HEK293 (cell line): Measurements from ENCODE around the gene C1QTNF1.

Source experiments
- SP3 ChIP-seq: fragments of 450-650 bp; formaldehyde crosslinking; IDR thresholded peaks from 2 replicates; pipeline ENCODE4 v1.5.1; 2016; ENCODE audit warnings: missing biosample characterization, missing genetic modification characterization
- SP7 ChIP-seq: fragments of 450-650 bp; formaldehyde crosslinking; IDR thresholded peaks from 2 replicates; pipeline ENCODE4 v1.5.1; 2016; ENCODE audit warnings: missing biosample characterization, missing genetic modification characterization
- TRIM28 ChIP-seq: IDR thresholded peaks from 2 replicates; pipeline ENCODE4 v1.6.1; 2011; ENCODE audit warnings: low read length, control low read depth, borderline replicate concordance
- ZBTB1 ChIP-seq: fragments of 450-650 bp; formaldehyde crosslinking; IDR thresholded peaks from 2 replicates; pipeline ENCODE4 v1.5.1; 2016; ENCODE audit warnings: missing biosample characterization, missing genetic modification characterization
- ZEB2 ChIP-seq: fragments of 450-650 bp; formaldehyde crosslinking; IDR thresholded peaks from 2 replicates; pipeline ENCODE4 v1.5.1; 2016; ENCODE audit warnings: missing biosample characterization, missing genetic modification characterization
- ZFHX2 ChIP-seq: fragments of 450-650 bp; formaldehyde crosslinking; conservative IDR thresholded peaks from 2 replicates; pipeline ENCODE4 v1.5.1; 2016; ENCODE audit warnings: missing biosample characterization, missing genetic modification characterization
- ZFP69B ChIP-seq: fragments of 450-650 bp; formaldehyde crosslinking; IDR thresholded peaks from 2 replicates; pipeline ENCODE4 v1.5.1; 2016; ENCODE audit warnings: missing biosample characterization, missing genetic modification characterization
- ZIC2 ChIP-seq: fragments of 450-650 bp; formaldehyde crosslinking; IDR thresholded peaks from 2 replicates; pipeline ENCODE4 v1.5.1; 2016; ENCODE audit warnings: missing biosample characterization, missing genetic modification characterization
- ZNF140 ChIP-seq: fragments of 450-650 bp; formaldehyde crosslinking; IDR thresholded peaks from 2 replicates; pipeline ENCODE4 v1.5.1; 2016; ENCODE audit warnings: missing biosample characterization, missing genetic modification characterization
- ZNF18 ChIP-seq: fragments of 450-650 bp; formaldehyde crosslinking; IDR thresholded peaks from 2 replicates; pipeline ENCODE4 v1.5.1; 2016; ENCODE audit warnings: missing biosample characterization, missing genetic modification characterization
- ZNF324 ChIP-seq: fragments of 450-650 bp; formaldehyde crosslinking; IDR thresholded peaks from 2 replicates; pipeline ENCODE4 v1.5.1; 2016; ENCODE audit warnings: missing biosample characterization, missing genetic modification characterization
- ZNF354C ChIP-seq: fragments of 450-650 bp; formaldehyde crosslinking; IDR thresholded peaks from 2 replicates; pipeline ENCODE4 v1.5.1; 2016; ENCODE audit warnings: missing biosample characterization, missing genetic modification characterization, low read depth, borderline replicate concordance
- ZNF398 ChIP-seq: fragments of 450-650 bp; formaldehyde crosslinking; IDR thresholded peaks from 2 replicates; pipeline ENCODE4 v1.5.1; 2017; ENCODE audit warnings: missing biosample characterization, missing genetic modification characterization
- ZNF629 ChIP-seq: fragments of 450-650 bp; formaldehyde crosslinking; IDR thresholded peaks from 2 replicates; pipeline ENCODE4 v1.5.1; 2017; ENCODE audit warnings: missing biosample characterization, missing genetic modification characterization
- ZNF660 ChIP-seq: fragments of 450-650 bp; IDR thresholded peaks from 2 replicates; pipeline ENCODE4 v1.5.1; 2018; ENCODE audit warnings: missing biosample characterization, mild to moderate bottlenecking, missing genetic modification characterization
- ZNF785 ChIP-seq: fragments of 450-650 bp; formaldehyde crosslinking; IDR thresholded peaks from 2 replicates; pipeline ENCODE4 v1.5.1; 2016; ENCODE audit warnings: missing biosample characterization, missing genetic modification characterization
- TF ChIP-seq, protein P1 (sequence below): fragments of 450-650 bp; formaldehyde crosslinking; IDR thresholded peaks from 2 replicates; pipeline ENCODE4 v1.5.1; 2016; ENCODE audit warnings: missing biosample characterization, missing genetic modification characterization
- TF ChIP-seq, protein P2 (sequence below): fragments of 450-650 bp; formaldehyde crosslinking; IDR thresholded peaks from 2 replicates; pipeline ENCODE4 v1.5.1; 2016; ENCODE audit warnings: missing biosample characterization, missing genetic modification characterization

Gene C1QTNF1

DNA sequence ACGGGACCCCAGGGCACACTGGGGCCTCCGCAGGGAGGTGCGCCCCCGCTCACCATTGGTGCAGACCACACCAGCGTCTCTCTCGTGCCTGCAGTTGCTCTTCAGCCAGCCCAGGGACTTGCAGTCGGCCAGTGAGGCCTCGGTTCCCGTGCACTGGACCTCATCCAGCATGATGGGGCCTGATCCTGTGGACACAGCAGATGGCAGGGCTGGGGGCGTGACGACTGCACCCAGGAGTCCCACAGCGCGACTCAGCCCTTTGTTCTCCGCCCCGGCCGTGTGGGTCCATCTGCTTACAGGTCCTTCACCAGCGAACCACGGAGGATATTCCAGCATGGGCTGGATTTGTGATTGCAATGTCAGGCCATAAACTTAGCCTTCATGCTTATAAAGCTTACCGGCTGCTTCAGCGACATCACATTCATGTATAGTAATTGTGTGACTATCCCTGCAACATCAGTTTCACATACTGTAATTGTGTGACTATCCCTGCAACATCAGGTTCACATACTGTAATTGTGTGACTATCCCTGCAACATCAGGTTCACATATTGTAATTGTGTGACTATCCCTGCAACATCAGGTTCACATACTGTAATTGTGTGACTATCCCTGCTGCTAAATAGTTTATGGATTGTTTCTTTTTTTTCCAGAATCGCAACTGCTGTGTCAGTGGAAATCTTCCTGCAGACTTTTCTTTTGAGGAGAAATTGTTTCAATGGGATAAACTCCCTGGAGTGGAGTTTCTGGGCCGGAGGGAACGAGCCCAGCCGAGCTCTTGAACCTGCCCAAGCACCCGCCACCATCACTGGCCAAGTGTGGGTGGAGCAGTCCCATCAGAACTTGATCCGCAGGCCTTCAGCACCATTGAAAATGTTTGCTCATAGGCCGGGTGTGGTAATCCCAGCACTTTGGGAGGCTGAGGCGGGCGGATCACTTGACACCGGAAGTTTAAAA is 49.1 kb upstream of the C1QTNF1 start (continued):
- TF ChIP-seq SP3 = 0 out of 2 replicates have a peak, but pooled peaks have one; percentile 13
- TF ChIP-seq ZIC2 (tag by site-specific recombination) = no peak
- TF ChIP-seq, protein P1, sequence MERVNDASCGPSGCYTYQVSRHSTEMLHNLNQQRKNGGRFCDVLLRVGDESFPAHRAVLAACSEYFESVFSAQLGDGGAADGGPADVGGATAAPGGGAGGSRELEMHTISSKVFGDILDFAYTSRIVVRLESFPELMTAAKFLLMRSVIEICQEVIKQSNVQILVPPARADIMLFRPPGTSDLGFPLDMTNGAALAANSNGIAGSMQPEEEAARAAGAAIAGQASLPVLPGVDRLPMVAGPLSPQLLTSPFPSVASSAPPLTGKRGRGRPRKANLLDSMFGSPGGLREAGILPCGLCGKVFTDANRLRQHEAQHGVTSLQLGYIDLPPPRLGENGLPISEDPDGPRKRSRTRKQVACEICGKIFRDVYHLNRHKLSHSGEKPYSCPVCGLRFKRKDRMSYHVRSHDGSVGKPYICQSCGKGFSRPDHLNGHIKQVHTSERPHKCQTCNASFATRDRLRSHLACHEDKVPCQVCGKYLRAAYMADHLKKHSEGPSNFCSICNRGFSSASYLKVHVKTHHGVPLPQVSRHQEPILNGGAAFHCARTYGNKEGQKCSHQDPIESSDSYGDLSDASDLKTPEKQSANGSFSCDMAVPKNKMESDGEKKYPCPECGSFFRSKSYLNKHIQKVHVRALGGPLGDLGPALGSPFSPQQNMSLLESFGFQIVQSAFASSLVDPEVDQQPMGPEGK (tag by site-specific recombination) = 0 out of 2 replicates have a peak, but pooled peaks have one; percentile 15
- 0 out of 2 replicates have a peak, but pooled peaks have one; percentile 17 for TF ChIP-seq SP7 (tag by site-specific recombination)
- TF ChIP-seq ZNF324 (tag by site-specific recombination) = peak; percentile 31; the same call in 1 of the 2 replicates
- TF ChIP-seq ZNF354C (tag by site-specific recombination) = no peak
- TF ChIP-seq ZEB2 (tag by site-specific recombination) = 0 out of 2 replicates have a peak, but pooled peaks have one; percentile 41
- peak; percentile 61; the same call in 1 of the 2 replicates for TF ChIP-seq ZNF18 (tag by site-specific recombination)
- TF ChIP-seq, protein P2, sequence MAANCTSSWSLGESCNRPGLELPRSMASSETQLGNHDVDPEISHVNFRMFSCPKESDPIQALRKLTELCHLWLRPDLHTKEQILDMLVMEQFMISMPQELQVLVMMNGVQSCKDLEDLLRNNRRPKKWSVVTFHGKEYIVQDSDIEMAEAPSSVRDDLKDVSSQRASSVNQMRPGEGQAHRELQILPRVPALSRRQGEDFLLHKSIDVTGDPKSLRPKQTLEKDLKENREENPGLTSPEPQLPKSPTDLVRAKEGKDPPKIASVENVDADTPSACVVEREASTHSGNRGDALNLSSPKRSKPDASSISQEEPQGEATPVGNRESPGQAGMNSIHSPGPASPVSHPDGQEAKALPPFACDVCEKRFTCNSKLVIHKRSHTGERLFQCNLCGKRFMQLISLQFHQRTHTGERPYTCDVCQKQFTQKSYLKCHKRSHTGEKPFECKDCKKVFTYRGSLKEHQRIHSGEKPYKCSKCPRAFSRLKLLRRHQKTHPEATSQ (tag by site-specific recombination) = no peak
- peak; percentile 72; the same call in 1 of the 2 replicates for TF ChIP-seq TRIM28
- no peak for TF ChIP-seq ZFP69B (tag by site-specific recombination)
- TF ChIP-seq ZBTB1 (tag by site-specific recombination) = no peak
- no peak for TF ChIP-seq ZNF785 (tag by site-specific recombination)
- TF ChIP-seq ZFHX2 (tag by site-specific recombination) = peak; percentile 36
- TF ChIP-seq ZNF398 = no peak
- peak; percentile 100 for TF ChIP-seq ZNF660
- TF ChIP-seq ZNF629 (tag by site-specific recombination) = peak; percentile 26; the same call in 1 of the 2 replicates
- TF ChIP-seq ZNF140 = no peak
